H7 (cell line): ENCODE data around the gene ANKRD2. TPM values are rescaled to one million over a fixed set of nuclear protein-coding genes. Genes with fewer than 3 reads are reported as not detected.

Experiments used
- DNase-seq: peaks from one replicate; pipeline ENCODE4 v3.0.0; 2012
- H3K27me3 ChIP-seq: 2 replicates; pipeline ENCODE4 v1.6.0; 2011; ENCODE audit warnings: mild to moderate bottlenecking, low read length; ENCODE audit not compliant: control insufficient read depth, insufficient read depth
- H3K36me3 ChIP-seq: replicated peaks from 2 replicates; pipeline ENCODE4 v1.5.1; 2011; ENCODE audit warnings: low read length; ENCODE audit not compliant: control insufficient read depth, insufficient read depth
- H3K4me3 ChIP-seq: 2 replicates; pipeline ENCODE4 v1.5.1; 2011; ENCODE audit warnings: low read depth, mild to moderate bottlenecking, control low read depth, low read length, moderate library complexity; ENCODE audit not compliant: insufficient read depth
- total RNA-seq: library from RNA; depleted of rRNA; stranded (reverse); fragments of >200 nt; shearing (Covaris generic); gene quantifications from 2 replicates; pipeline ENCODE4 v1.2.3, GENCODE V29; 2014; rRNA removed

Gene ANKRD2
- total RNA-seq, 1 experiment from 2014 or later = not detected

- Histone ChIP-seq H3K27me3 (no peaks in the 10 kb centered on the region), H3K36me3 (no peaks in the 10 kb centered on the region; the same call in 1 of the 2 replicates), H3K4me3 (no peak overlapping the region)
- DNase-seq = peak; percentile 74
Observed at GRCh38 chr10:97612386-97612785, 39.8 kb downstream of the ANKRD2 start.

DNA sequence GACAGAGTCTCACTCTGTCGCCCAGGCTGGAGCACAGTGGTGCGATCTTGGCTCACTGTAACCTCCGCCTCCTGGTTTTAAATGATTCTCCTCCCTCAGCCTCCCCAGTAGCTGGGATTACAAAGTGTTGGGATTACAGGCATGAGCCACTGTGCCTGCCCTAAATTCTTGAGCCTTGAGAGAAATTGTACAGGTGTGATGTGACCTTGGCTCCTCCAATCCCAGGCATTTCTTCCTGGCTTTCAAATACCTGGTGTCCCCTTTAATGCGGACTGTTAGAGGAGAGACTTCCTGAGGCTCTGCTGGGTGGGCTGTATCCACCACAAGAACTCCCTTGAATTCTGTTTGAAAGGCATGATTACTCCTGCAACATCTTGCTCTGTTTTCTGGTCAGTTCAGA is 45.7 kb downstream of the ANKRD2 start:
- Histone ChIP-seq H3K36me3 (no peaks in the 10 kb centered on the region; the same call in 1 of the 2 replicates), H3K27me3 (no peaks in the 10 kb centered on the region), H3K4me3 (no peak overlapping the region)
- DNase-seq = no peak

GRCh38 chr10:97618733-97619132 is 46.2 kb downstream of the ANKRD2 start:
- H3K27me3 ChIP-seq = no peaks in the 10 kb centered on the region
- no peak overlapping the region for H3K4me3 ChIP-seq
- no peak for DNase-seq
- H3K36me3 ChIP-seq = no peaks in the 10 kb centered on the region; the same call in 1 of the 2 replicates

GRCh38 chr10:97623277-97623676 is 50.7 kb downstream of the ANKRD2 start:
- Histone ChIP-seq H3K27me3 (no peaks in the 10 kb centered on the region), H3K36me3 (no peaks in the 10 kb centered on the region), H3K4me3 (no peak overlapping the region)
- no peak for DNase-seq

DNA sequence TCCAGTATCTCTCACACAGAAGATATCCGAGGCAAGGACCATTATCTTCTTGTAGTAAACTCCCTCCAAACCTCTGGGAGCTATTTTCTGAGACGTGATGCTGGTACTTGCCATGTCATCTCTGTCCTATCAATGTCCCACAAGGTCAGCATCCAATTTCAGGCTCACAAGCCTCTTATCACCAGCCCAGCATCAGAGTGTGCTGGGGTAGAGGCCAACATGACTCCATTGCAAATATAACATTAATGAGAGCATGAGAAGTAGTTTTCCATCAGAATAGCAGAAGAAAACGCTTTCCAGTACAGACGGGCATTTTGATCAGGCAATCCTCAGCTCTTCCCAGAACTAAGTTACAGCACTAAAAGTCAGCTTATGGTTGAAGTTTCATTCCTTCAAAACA is 55.2 kb downstream of the ANKRD2 start:
- Histone ChIP-seq H3K27me3 (no peaks in the 10 kb centered on the region), H3K36me3 (no peaks in the 10 kb centered on the region)

GRCh38 chr10:97628228-97628627 is 55.6 kb downstream of the ANKRD2 start:
- Histone ChIP-seq H3K4me3 (no peak overlapping the region), H3K36me3 (no peaks in the 10 kb centered on the region), H3K27me3 (no peaks in the 10 kb centered on the region)
- no peak for DNase-seq

More for the DNA sequence above, 55.2 kb downstream of the ANKRD2 start:
- DNase-seq = no peak
- H3K4me3 ChIP-seq = no peak overlapping the region

GRCh38 chr10:97629289-97629688 is 56.7 kb downstream of the ANKRD2 start:
- no peaks in the 10 kb centered on the region for H3K36me3 ChIP-seq
- no peak for DNase-seq
- no peaks in the 10 kb centered on the region for H3K27me3 ChIP-seq

DNA sequence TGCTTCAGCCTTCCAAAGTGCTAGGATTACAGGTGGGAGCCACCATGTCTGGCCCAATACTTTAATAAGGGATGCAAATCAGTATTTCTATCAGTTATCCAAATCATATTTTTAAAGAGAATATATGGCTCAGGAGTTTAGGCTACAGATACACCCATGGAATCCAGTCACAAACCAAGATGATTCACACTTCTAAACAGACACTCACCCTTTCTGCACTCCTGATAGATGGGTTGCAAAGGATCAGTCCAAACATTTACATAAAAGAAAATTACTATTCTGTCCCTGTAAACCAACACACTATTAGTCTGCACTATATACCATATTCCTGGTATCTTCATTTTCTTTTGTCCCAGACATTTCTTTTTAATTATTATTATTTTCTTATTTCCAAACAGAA is 58.5 kb downstream of the ANKRD2 start:
- H3K4me3 ChIP-seq = no peak overlapping the region
- H3K36me3 ChIP-seq = no peaks in the 10 kb centered on the region
- no peaks in the 10 kb centered on the region for H3K27me3 ChIP-seq
- no peak for DNase-seq

More at GRCh38 chr10:97629289-97629688, 56.7 kb downstream of the ANKRD2 start:
- H3K4me3 ChIP-seq = no peak overlapping the region

- DNase-seq = peak; percentile 93
- Histone ChIP-seq H3K4me3 (peak within 1 kb of the TSS; percentile 83), H3K27me3 (no peaks in the 10 kb centered on the region), H3K36me3 (no peaks in the 10 kb centered on the region)
Observed at GRCh38 chr10:97632949-97633884, 60.6 kb downstream of the ANKRD2 start, which contains the start of gene MORN4. Gene MORN4, minus strand, starts transcription at chr10:97633500. Its CDS starts 13,847 bp downstream, at chr10:97619653.

Other genes with a start within 250 kb of the ANKRD2 start
- 46.8 and 67.0 TPM in 2 replicates for gene FRAT2, start 238.1 kb upstream of the ANKRD2 start, total RNA-seq
- gene RRP12, start 171.4 kb upstream of the ANKRD2 start, total RNA-seq = 41.7 and 47.4 TPM in 2 replicates
- gene PGAM1, start 146.6 kb upstream of the ANKRD2 start, total RNA-seq = 1,178 and 1,380 TPM in 2 replicates
- 71.8 and 84.5 TPM in 2 replicates for gene EXOSC1, start 126.8 kb upstream of the ANKRD2 start, total RNA-seq
- gene ZDHHC16, start 126.6 kb upstream of the ANKRD2 start, total RNA-seq = 36.0 and 47.6 TPM in 2 replicates
- gene MMS19, start 74.4 kb upstream of the ANKRD2 start, total RNA-seq = 177 and 188 TPM in 2 replicates
- gene UBTD1, start 73.9 kb upstream of the ANKRD2 start, total RNA-seq = 30.2 and 33.4 TPM in 2 replicates
- gene HOGA1, start 11.6 kb downstream of the ANKRD2 start, total RNA-seq = 0.37 TPM in 1 of 2 replicates, not detected in the other
- not detected in 2 replicates for gene C10orf62, start 16.9 kb downstream of the ANKRD2 start, total RNA-seq
- gene MORN4, start 60.7 kb downstream of the ANKRD2 start, total RNA-seq = 12.0 and 13.7 TPM in 2 replicates
- 19.6 and 26.2 TPM in 2 replicates for gene PI4K2A, start 67.9 kb downstream of the ANKRD2 start, total RNA-seq
- 10.6 and 13.6 TPM in 2 replicates for gene AVPI1, start 114.5 kb downstream of the ANKRD2 start, total RNA-seq
- gene MARVELD1, start 141.0 kb downstream of the ANKRD2 start, total RNA-seq = 18.7 and 21.2 TPM in 2 replicates
- gene ZFYVE27, start 164.3 kb downstream of the ANKRD2 start, total RNA-seq = 19.2 and 21.8 TPM in 2 replicates
- gene SFRP5, start 199.2 kb downstream of the ANKRD2 start, total RNA-seq = 1.9 and 2.3 TPM in 2 replicates